Heart left ventricle (tissue), 16 donors: ENCODE measurements around the gene ZNF57. TPM values are rescaled to one million over a fixed set of nuclear protein-coding genes. Genes with fewer than 3 reads are reported as not detected.
"Not testable (repeated sequence)": the region's sequence is repeated elsewhere in the genome, so short reads cannot be mapped to it uniquely, and the experiment has no call there.

Experiments used
- ATAC-seq, 4 donors: fragments of 200-7000 bp; cut with Tn5 transposase; one replicate each; pipeline ENCODE4 v1.9.1; 2020 to 2022; ENCODE audit warnings: moderate library complexity in 4 of 4, mild to moderate bottlenecking in 3 of 4, moderate number of reproducible peaks in 1 of 4
- DNase-seq, 5 donors: peaks; one replicate each; pipeline ENCODE4 v3.0.0-alpha.2; 2020
- H3K27ac ChIP-seq, 12 donors: fragments of 200-600 bp; sonication (generic) in 4 of 12; one replicate each; pipeline versions ENCODE4 v1.5.0 to v1.8.0; 2016 to 2022; ENCODE audit warnings: mild to moderate bottlenecking in 2 of 12
- H3K27me3 ChIP-seq, 9 donors: fragments of 200-600 bp; sonication (generic) in 2 of 9; one replicate each; pipeline versions ENCODE4 v1.5.1 to v1.8.0; 2016 to 2022; ENCODE audit warnings: mild to moderate bottlenecking in 3 of 9
- H3K36me3 ChIP-seq, 9 donors: fragments of 200-600 bp; sonication (generic) in 2 of 9; one replicate each; pipeline versions ENCODE4 v1.5.0 to v1.8.0; 2018 to 2022; ENCODE audit warnings: mild to moderate bottlenecking in 2 of 9
- H3K4me1 ChIP-seq, 12 donors: fragments of 200-600 bp; sonication (generic) in 4 of 12; one replicate each; pipeline versions ENCODE4 v1.5.0 to v1.8.0; 2016 to 2022; ENCODE audit warnings: mild to moderate bottlenecking in 3 of 12
- H3K4me3 ChIP-seq, 12 donors: fragments of 200-600 bp; sonication (generic) in 4 of 12; one replicate each; pipeline versions ENCODE4 v1.5.0 to v1.8.0; 2017 to 2022; ENCODE audit warnings: mild to moderate bottlenecking in 9 of 12, moderate library complexity in 4 of 12
- H3K9me3 ChIP-seq, 12 donors: fragments of 200-600 bp; sonication (generic) in 4 of 12; one replicate each; pipeline versions ENCODE4 v1.5.0 to v1.8.0; 2016 to 2022; ENCODE audit warnings: mild to moderate bottlenecking in 1 of 12
- POLR2A ChIP-seq, 2 donors: fragments of 450-650 bp; IDR thresholded peaks; one replicate each; pipeline ENCODE4 v1.6.1; 2017; ENCODE audit warnings: antibody characterized with exemption in 2 of 2, mild to moderate bottlenecking in 2 of 2, moderate library complexity in 2 of 2
- WGBS, 4 donors: extraction: QIAGEN DNeasy Blood & Tissue Kit in 2 of 4; methylation state at CpG; one replicate each; pipeline versions ENCODE4 v1.1.5 to v1.1.7; 2013 to 2018; 5-methylcytosine and 5-hydroxymethylcytosine counted together
- intact Hi-C, 10 donors: fragments of 100-400 bp; cut with DNase I; formaldehyde crosslinking; loops; one replicate each; pipeline versions ENCODE4 v1.11.1 to v1.14.2; 2022
- polyA plus RNA-seq, 2 donors: library from polyadenylated mRNA; stranded (reverse); fragments of 200-250 nt; gene quantifications; one replicate each; pipeline ENCODE4 v1.2.3, GENCODE V29; 2013
- total RNA-seq, 9 donors: library from RNA; depleted of rRNA in 2 of 9; stranded (reverse); fragments of >200 nt in 2 of 9; fragmentation: NEBNext Ultra II Directional in 3 of 9; extraction: Animal tissue kit (Norgen Biotek cat#: 25700) in 3 of 9; gene quantifications; one replicate each; pipeline versions ENCODE4 v1.1.0 to v1.2.4, GENCODE V29; 2016 to 2023
- TF ChIP-seq, protein P1 (sequence below), 12 donors: fragments of 200-600 bp; sonication (generic) in 4 of 12; IDR thresholded peaks; one replicate each; pipeline versions ENCODE4 v1.5.0 to v1.8.0; 2018 to 2022; ENCODE audit warnings: antibody characterized with exemption in 12 of 12, mild to moderate bottlenecking in 5 of 12
- donor health status: ischemic (EF 13 %, LVEDD 7.1; RV severe dilation, severe dysfunction).
- donor health status: healthy with polysubstance abuse.
- donor health status: DM: no; HTN: yes; CAD: no.
- donor health status: DM: no; HTN: no; CAD: no.
- donor health status: ischemic (EF 25% LVEDD 6.9; RV normal size, moderate dysfunction).
- donor health status: ischemic (EF 25% LVEDD 5.7; RV mildly dilated, moderate dysfunction).
- donor health status: healthy.
- donor health status: DM: yes; HTN: yes; CAD: no.
- donor health status: ischemic (EF 35%, LVEDD 5.7; RV mildly dilated, moderate dysfunction).
- donor health status: nonischemic (EF 11% LVEDD 7.7; RV severe dilation, severe dysfunction).
- donor health status: DM: yes; HTN: yes; CAD: no.
- donor health status: PGD.
- donor health status: ischemic (EF 29% LVEDD 5.4; RV normal size, mild dysfunction).
- donor health status: nonischemic (EF 23%, LVEDD 6.1; RV moderate dilation, normal function).

ZNF57 gene
- total and polyA plus RNA-seq, 11 donors, result 2.1 to 5.6 (median 3.3) TPM

DNA sequence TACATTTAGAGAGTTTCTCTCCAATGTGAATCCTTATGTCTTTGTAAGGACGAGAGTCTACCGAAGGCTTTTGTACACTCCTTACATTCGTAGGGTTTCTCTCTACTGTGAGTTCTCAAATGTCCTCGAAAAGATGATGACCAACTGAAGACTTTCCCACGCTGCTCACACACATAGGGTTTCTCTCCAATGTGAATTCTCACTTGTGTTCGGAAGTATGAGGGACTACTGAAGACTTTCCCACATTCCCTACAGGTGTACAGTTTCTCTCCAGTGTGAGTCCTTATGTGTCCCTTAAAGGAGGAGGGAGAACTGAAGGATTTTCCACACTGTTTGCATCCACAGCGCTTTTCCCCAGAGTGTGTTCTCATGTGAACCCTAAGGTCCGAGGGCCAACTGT lies 4.0 kb upstream of the ZNF57 start:
- H3K4me1 ChIP-seq, result peaks cover 0 to 8% (median 5%) of the 10 kb centered on the region in 12 donors
- 71 to 79% (median 78%) methylated on average over 8 of the region's 8 CpGs for WGBS, 4 donors
- H3K4me3 ChIP-seq, result no peak overlapping the region
- intact Hi-C loops, result loop anchor here in 1 of 10 donors (10.0 kb wide), 1 partner anchor 232 kb away; no protein-coding TSS in a partner anchor
- H3K36me3 ChIP-seq, result no peaks in the 10 kb centered on the region
- H3K9me3 ChIP-seq, result peaks cover 0 to 18% (median 8%) of the 10 kb centered on the region in 12 donors
- ATAC-seq (no peak), DNase-seq (no peak)
- TF ChIP-seq POLR2A (IDR thresholded peaks at IDR 0.05), result no peak
- TF ChIP-seq, protein P1, sequence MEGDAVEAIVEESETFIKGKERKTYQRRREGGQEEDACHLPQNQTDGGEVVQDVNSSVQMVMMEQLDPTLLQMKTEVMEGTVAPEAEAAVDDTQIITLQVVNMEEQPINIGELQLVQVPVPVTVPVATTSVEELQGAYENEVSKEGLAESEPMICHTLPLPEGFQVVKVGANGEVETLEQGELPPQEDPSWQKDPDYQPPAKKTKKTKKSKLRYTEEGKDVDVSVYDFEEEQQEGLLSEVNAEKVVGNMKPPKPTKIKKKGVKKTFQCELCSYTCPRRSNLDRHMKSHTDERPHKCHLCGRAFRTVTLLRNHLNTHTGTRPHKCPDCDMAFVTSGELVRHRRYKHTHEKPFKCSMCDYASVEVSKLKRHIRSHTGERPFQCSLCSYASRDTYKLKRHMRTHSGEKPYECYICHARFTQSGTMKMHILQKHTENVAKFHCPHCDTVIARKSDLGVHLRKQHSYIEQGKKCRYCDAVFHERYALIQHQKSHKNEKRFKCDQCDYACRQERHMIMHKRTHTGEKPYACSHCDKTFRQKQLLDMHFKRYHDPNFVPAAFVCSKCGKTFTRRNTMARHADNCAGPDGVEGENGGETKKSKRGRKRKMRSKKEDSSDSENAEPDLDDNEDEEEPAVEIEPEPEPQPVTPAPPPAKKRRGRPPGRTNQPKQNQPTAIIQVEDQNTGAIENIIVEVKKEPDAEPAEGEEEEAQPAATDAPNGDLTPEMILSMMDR (IDR thresholded peaks at IDR 0.05), result no peak
- H3K27ac ChIP-seq, result no peak overlapping the region
- no peaks in the 10 kb centered on the region for H3K27me3 ChIP-seq

DNA sequence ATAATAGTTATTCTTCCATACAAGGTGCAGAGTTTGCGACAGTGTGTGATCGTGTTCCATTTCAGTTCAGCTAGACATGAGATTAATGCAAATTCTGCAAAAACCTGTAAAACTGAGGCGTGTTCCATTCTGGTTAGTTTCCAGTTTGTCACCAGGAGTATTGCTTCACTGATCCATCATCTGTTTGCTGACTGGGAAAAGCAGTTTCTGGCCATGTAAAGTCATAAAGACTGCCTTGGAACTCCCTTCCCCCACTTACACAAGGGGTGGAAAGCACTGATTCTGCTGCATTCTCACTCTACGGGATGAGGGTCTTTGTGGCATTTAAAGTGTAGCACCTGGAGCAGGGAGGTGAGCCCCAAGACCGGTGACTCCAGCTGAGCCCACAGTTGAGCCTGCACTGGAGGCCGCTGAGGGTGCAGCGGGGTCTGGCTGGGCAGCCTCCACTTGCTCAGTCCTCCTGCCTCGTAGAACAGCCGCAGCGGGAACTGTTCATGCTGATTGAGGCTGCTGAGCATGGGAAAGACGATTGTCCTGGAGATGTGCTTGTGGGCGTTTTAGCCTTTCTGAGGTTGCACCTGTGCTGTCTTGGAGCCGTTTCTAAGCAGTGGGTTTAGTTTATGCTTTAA lies 2.0 kb downstream of the ZNF57 start:
- H3K27me3 ChIP-seq, result no peaks in the 10 kb centered on the region
- ATAC-seq (no peak), DNase-seq (no peak)
- TF ChIP-seq, protein P1 (IDR thresholded peaks at IDR 0.05), result no peak
- TF ChIP-seq POLR2A (IDR thresholded peaks at IDR 0.05), result no peak
- intact Hi-C loops, result loop anchor here in 8 of 10 donors (5.0 kb wide), 1 partner anchor 40 kb away; the partner anchor contains the start of gene ZNF77 (in 8 of the 8)
- WGBS, 4 donors, result 91% methylated on average over 8 to 13 of the region's 13 CpGs
- H3K27ac ChIP-seq, result no peak overlapping the region
- no peak overlapping the region for H3K4me3 ChIP-seq
- peaks cover 0 to under 1% (median 0%) of the 10 kb centered on the region in 12 donors for H3K9me3 ChIP-seq
- H3K36me3 ChIP-seq, result no peaks in the 10 kb centered on the region
- peaks cover 0 to 8% (median 3%) of the 10 kb centered on the region in 12 donors for H3K4me1 ChIP-seq

DNA sequence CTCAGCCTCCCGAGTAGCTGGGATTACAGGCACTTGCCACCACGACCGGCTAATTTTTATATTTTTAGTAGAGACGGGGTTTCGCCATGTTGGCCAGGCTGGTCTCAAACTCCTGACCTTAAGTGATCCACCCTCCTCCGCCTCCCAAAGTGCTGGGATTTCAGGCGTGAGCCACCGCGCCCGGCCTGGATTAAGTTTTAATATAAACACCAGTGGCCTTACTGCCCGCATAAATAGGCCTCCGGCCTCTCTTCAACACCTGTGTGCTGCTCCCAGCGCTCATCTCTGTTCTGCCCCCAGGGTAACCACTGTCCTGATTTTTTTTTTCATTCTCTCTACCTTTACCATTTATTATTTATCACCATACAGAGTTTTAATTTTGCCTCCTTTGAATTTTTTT lies 2.6 kb downstream of the ZNF57 start:
- H3K9me3 ChIP-seq, ATAC-seq, H3K4me3 ChIP-seq, H3K4me1 ChIP-seq, H3K36me3 ChIP-seq, H3K27ac ChIP-seq, H3K27me3 ChIP-seq, DNase-seq: not testable (repeated sequence)
- intact Hi-C loops, result loop anchor here in 8 of 10 donors (5.0 kb wide), 1 partner anchor 39 kb away; the partner anchor contains the start of gene ZNF77 (in 8 of the 8)
- 92 to 97% (median 95%) methylated on average over 13 of the region's 13 CpGs for WGBS, 4 donors

DNA sequence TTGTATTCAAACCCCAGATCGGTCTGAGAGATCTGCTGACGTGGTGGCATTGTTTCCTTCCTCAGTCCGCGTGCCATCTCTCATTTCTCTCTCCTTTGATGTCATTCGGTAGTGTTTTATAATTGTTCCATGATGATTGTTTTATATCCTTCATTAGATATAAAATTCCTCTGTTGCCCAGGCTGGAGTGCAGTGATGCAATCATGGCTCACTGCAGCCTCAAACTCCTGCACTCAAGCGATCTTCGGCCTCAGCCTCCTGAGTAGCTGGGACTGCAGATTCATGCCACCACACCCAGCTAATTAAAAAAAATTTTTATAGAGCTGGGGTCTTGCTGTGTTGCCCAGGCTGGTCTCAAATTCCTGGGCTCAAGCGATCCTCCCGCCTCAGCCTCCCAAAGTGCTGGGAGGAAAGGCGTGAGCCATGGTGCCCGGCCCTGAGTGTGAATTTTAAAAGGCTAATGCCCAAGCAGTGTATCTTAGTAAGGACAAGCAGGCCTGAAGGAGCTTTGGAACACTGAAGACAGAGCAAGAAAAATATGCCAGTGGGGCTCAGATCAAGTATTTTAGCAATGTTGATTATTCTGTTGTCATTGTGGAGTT lies 5.3 kb downstream of the ZNF57 start:
- ATAC-seq (no peak), DNase-seq (no peak)
- no peaks in the 10 kb centered on the region for H3K36me3 ChIP-seq
- TF ChIP-seq, protein P1 (IDR thresholded peaks at IDR 0.05), result no peak
- TF ChIP-seq POLR2A (IDR thresholded peaks at IDR 0.05), result no peak
- H3K4me3 ChIP-seq, result no peak overlapping the region
- H3K4me1 ChIP-seq, result peaks cover 0 to 8% (median 3%) of the 10 kb centered on the region in 12 donors
- intact Hi-C loops, result no loop called here
- H3K27me3 ChIP-seq, result no peaks in the 10 kb centered on the region
- WGBS, 4 donors, result 90 to 93% (median 92%) methylated on average over 11 of the region's 11 CpGs
- no peak overlapping the region for H3K27ac ChIP-seq
- H3K9me3 ChIP-seq, result peaks cover 0 to 4% (median 0%) of the 10 kb centered on the region in 12 donors
